HepG2 (cell line): ENCODE data around the gene BACE1-AS. TPM values are rescaled to one million over a fixed set of nuclear protein-coding genes. Genes with fewer than 3 reads are reported as not detected.

Experiments used
- CSRNP1 ChIP-seq: sonication (generic); formaldehyde crosslinking; IDR thresholded peaks from 2 replicates; pipeline ENCODE4 v1.8.1; 2023; ENCODE audit warnings: mild to moderate bottlenecking, missing genetic modification reagents
- HNF1B ChIP-seq: sonication (generic); formaldehyde crosslinking; IDR thresholded peaks from 2 replicates; pipeline ENCODE4 v1.5.1; 2020; ENCODE audit warnings: mild to moderate bottlenecking, moderate library complexity, missing genetic modification reagents
- KLF13 ChIP-seq: sonication (generic); formaldehyde crosslinking; IDR thresholded peaks from 2 replicates; pipeline ENCODE4 v1.4.0; 2020; ENCODE audit warnings: mild to moderate bottlenecking, missing genetic modification reagents
- MYC ChIP-seq: sonication (generic); formaldehyde crosslinking; IDR thresholded peaks from 2 replicates; pipeline ENCODE4 v1.9.0; 2021; ENCODE audit warnings: missing genetic modification reagents, borderline replicate concordance
- NFKBIZ ChIP-seq: IDR thresholded peaks from 2 replicates; pipeline ENCODE4 v1.6.1; 2018; ENCODE audit warnings: missing genetic modification reagents, missing compliant biosample characterization
- RERE ChIP-seq: IDR thresholded peaks from 2 replicates; pipeline ENCODE4 v1.6.1; 2016; ENCODE audit warnings: low read depth, missing genetic modification reagents, missing compliant biosample characterization
- RXRB ChIP-seq: IDR thresholded peaks from 2 replicates; pipeline ENCODE4 v1.6.1; 2016; ENCODE audit warnings: borderline replicate concordance, missing genetic modification reagents, missing compliant biosample characterization
- SP5 ChIP-seq: IDR thresholded peaks from 2 replicates; pipeline ENCODE4 v1.6.1; 2016; ENCODE audit warnings: low read depth, borderline replicate concordance
- TBX2 ChIP-seq: sonication (generic); formaldehyde crosslinking; IDR thresholded peaks from 2 replicates; pipeline ENCODE4 v1.5.0; 2020; ENCODE audit warnings: missing genetic modification reagents, mild to moderate bottlenecking, borderline replicate concordance
- THAP11 ChIP-seq: IDR thresholded peaks from 2 replicates; pipeline ENCODE4 v1.6.1; 2016; ENCODE audit warnings: missing biosample characterization, missing genetic modification reagents
- ZNF333 ChIP-seq: sonication (generic); formaldehyde crosslinking; IDR thresholded peaks from 2 replicates; pipeline ENCODE4 v1.4.0; 2020; ENCODE audit warnings: mild to moderate bottlenecking, missing genetic modification reagents, borderline replicate concordance
- ZNF512B ChIP-seq: sonication (generic); formaldehyde crosslinking; IDR thresholded peaks from 2 replicates; pipeline ENCODE4 v1.5.1; 2020; ENCODE audit warnings: missing genetic modification reagents, mild to moderate bottlenecking, borderline replicate concordance
- polyA plus RNA-seq, 8 experiments: library from polyadenylated mRNA; depleted of rRNA in 3 of 8; stranded (reverse) in 7 of 8; unstranded in 1 of 8; fragments of >200 nt; fragmentation: Illumina TruSeq in 4 of 8; extraction: Trizol in 4 of 8; gene quantifications; 2 replicates each; pipeline versions ENCODE4 v1.2.1 to v1.2.3, GENCODE V29; 2011 to 2016; ENCODE audit warnings: low read depth in 4 of 8, missing spikeins in 1 of 8, mixed read lengths in 1 of 8; ENCODE audit not compliant: insufficient read depth in 1 of 8
- total RNA-seq, 5 experiments: library from RNA; depleted of rRNA; stranded (reverse); fragments of >200 nt; fragmentation: Illumina TruSeq; extraction: Trizol; gene quantifications; 2 replicates each; pipeline ENCODE4 v1.2.3, GENCODE V29; 2016; ENCODE audit warnings: low read depth in 1 of 5

Gene BACE1-AS
- total and polyA plus RNA-seq, 2 of the 13 experiments (the other 11 are each of a cell fraction or from before 2014, with no cell fraction given), result 2.0 to 3.9 TPM

- no peak for TF ChIP-seq RERE (CRISPR knock-in tag)
- TF ChIP-seq KLF13 (CRISPR knock-in tag), result no peak
- peak; percentile 39; the same call in 1 of the 2 replicates for TF ChIP-seq RXRB (CRISPR knock-in tag)
- peak; percentile 98 for TF ChIP-seq HNF1B (CRISPR knock-in tag)
- peak; percentile 70; the same call in 1 of the 2 replicates for TF ChIP-seq ZNF512B
- TF ChIP-seq ZNF333 (CRISPR knock-in tag), result peak; percentile 18; the same call in 1 of the 2 replicates
- no peak for TF ChIP-seq CSRNP1 (CRISPR knock-in tag)
- peak; percentile 14; the same call in 1 of the 2 replicates for TF ChIP-seq SP5
- TF ChIP-seq TBX2 (CRISPR knock-in tag), result 0 out of 2 replicates have a peak, but pooled peaks have one; percentile 4
- 0 out of 2 replicates have a peak, but pooled peaks have one; percentile 18 for TF ChIP-seq NFKBIZ (CRISPR knock-in tag)
- TF ChIP-seq THAP11 (CRISPR knock-in tag), result peak; percentile 71
- TF ChIP-seq MYC, result peak; percentile 45; the same call in 1 of the 2 replicates
Measured at GRCh38 chr11:117299351-117300282, 8.5 kb downstream of the BACE1-AS start (continued).
